Stimulated activated CD4-positive, alpha-beta T cell treated with anti-CD3 and anti-CD28 coated beads, Interleukin-4, amount 100 ng/mL, for 4 hours (primary cell): ENCODE data around the gene KRT33A.
"Not testable (repeated sequence)": the region's sequence is repeated elsewhere in the genome, so short reads cannot be mapped to it uniquely, and the experiment has no call there.

Experiments used
- DNase-seq, 2 experiments: peaks; one replicate each; pipeline ENCODE4 v3.0.0-alpha.2; 2020

KRT33A gene

GRCh38 chr17:41350381-41350878, at the start of gene KRT33A:
Gene KRT33A, minus strand, starts transcription at chr17:41350828. Its CDS starts 61 bp downstream, at chr17:41350767.
- not testable (repeated sequence) for DNase-seq

- DNase-seq: no peak
Observed at GRCh38 chr17:41396996-41397660, 46.5 kb upstream of the KRT33A start, which contains the start of gene KRT31. Gene KRT31, minus strand, starts transcription at chr17:41397608. Its CDS starts 69 bp downstream, at chr17:41397539.

- DNase-seq: no peak
Observed at GRCh38 chr17:41396340-41396739, 45.7 kb upstream of the KRT33A start.

GRCh38 chr17:41395611-41396010, 45.0 kb upstream of the KRT33A start:
- DNase-seq: no peak

GRCh38 chr17:41395044-41395443, 44.4 kb upstream of the KRT33A start:
- DNase-seq: not testable (repeated sequence)

GRCh38 chr17:41394254-41394996, 43.8 kb upstream of the KRT33A start:
- DNase-seq: no peak

- no peak for DNase-seq
Observed at GRCh38 chr17:41393826-41394225, 43.2 kb upstream of the KRT33A start.

GRCh38 chr17:41393294-41393693, 42.7 kb upstream of the KRT33A start:
- no peak for DNase-seq

GRCh38 chr17:41392278-41392677, 41.6 kb upstream of the KRT33A start:
- no peak for DNase-seq

GRCh38 chr17:41391535-41391934, 40.9 kb upstream of the KRT33A start:
- DNase-seq: no peak

GRCh38 chr17:41390411-41390938, 39.8 kb upstream of the KRT33A start:
- no peak for DNase-seq

GRCh38 chr17:41387670-41388069, 37.0 kb upstream of the KRT33A start:
- DNase-seq: no peak

GRCh38 chr17:41386227-41386626, 35.6 kb upstream of the KRT33A start:
- no peak for DNase-seq

- DNase-seq: no peak
Observed at GRCh38 chr17:41383690-41384089, 33.1 kb upstream of the KRT33A start.

GRCh38 chr17:41382394-41382793, 31.8 kb upstream of the KRT33A start:
- no peak for DNase-seq

- DNase-seq: not testable (repeated sequence)
Observed at GRCh38 chr17:41381943-41382342, 31.3 kb upstream of the KRT33A start, which contains the start of gene KRT34. Gene KRT34, minus strand, starts transcription at chr17:41382306. Its CDS starts 60 bp downstream, at chr17:41382246.

GRCh38 chr17:41380091-41380490, 29.5 kb upstream of the KRT33A start:
- not testable (repeated sequence) for DNase-seq

- no peak for DNase-seq
Observed at GRCh38 chr17:41377546-41377945, 26.9 kb upstream of the KRT33A start.

GRCh38 chr17:41369713-41370112, 19.1 kb upstream of the KRT33A start, which contains the start of gene KRT33B:
Gene KRT33B, minus strand, starts transcription at chr17:41369813. Its CDS starts 63 bp downstream, at chr17:41369750.
- no peak for DNase-seq

GRCh38 chr17:41369023-41369422, 18.4 kb upstream of the KRT33A start:
- no peak for DNase-seq

- no peak for DNase-seq
Observed at GRCh38 chr17:41367426-41368075, 16.9 kb upstream of the KRT33A start.

- DNase-seq: no peak
Observed at GRCh38 chr17:41366070-41366469, 15.4 kb upstream of the KRT33A start.

- DNase-seq: no peak
Observed at GRCh38 chr17:41363881-41364280, 13.3 kb upstream of the KRT33A start.
